Effector CD8-positive, alpha-beta T cell (primary cell): ENCODE measurements around the gene AMY1C.
"Not testable (repeated sequence)": the region's sequence is repeated elsewhere in the genome, so short reads cannot be mapped to it uniquely, and the experiment has no call there.

Experiments used
- DNase-seq: peaks from one replicate; lab custom pipeline; 2025; lab: John Stamatoyannopoulos, UW
- total RNA-seq, 4 experiments: gene quantifications; one replicate each; lab custom pipeline; 2026; lab: John Stamatoyannopoulos, UW

Gene AMY1C
- 0 reads per million in 4 experiments for total RNA-seq

DNA sequence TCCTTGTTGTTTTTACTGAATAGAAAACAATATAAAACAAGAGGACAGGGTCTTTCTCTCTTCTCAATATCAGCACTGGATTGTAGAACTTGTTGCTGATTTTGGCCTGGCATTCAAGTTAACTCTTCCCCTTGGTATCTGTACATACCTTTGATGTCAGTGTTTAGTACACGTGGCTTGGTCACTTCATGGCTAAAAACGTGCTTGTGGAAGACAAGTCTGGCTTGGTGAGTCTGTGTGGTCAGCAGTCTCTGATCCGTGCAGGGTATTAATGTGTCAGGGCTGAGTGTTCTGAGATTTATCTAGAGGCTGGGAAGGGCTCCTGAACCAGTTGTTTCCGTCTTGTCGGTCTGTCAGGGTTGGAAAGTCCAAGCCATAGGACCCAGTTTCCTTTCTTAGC is at the start of gene AMY1C:
AMY1C (plus strand) TSS at position 301 of the 400 bp plus-strand sequence. CDS start 572 bp downstream, outside the sequence.
- not testable (repeated sequence) for DNase-seq

DNA sequence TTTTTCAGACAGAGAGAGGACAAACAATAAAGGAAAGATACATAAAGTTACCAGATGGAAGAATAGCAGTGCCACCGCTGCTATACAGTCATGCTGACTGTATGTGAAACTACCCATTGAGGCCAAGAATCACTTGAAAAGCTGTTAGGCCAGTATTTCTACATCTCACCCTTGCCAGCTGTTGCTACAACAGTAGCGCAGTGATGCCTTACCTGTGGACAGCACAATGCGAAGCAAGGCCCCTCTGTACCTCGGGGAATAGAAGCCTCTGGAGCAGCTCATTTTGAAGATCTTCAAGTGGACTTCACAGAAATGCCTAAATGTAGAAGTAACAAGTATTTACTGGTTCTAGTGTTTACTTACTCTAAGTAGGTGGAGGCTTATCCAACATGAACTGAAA is 49.0 kb upstream of the AMY1C start:
- not testable (repeated sequence) for DNase-seq

DNA sequence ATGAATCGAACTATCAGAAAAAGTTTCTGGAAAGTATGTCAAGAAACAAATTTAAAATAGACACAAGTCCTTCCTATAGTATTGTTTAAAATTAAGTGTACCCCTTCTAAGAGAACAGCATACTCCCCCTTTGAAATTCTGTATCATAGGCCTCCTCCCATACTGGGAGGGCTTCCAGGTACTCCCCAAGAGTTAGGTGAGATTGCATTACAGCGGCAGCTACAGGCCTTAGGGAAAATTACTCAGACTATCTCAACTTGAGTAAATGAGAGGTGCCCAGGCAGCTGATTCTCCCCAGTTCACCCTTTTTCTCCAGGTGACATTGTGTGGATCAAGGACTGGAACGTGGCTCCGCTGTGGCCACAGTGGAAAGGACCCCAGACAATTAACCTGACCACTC is 48.4 kb upstream of the AMY1C start:
- not testable (repeated sequence) for DNase-seq

DNA sequence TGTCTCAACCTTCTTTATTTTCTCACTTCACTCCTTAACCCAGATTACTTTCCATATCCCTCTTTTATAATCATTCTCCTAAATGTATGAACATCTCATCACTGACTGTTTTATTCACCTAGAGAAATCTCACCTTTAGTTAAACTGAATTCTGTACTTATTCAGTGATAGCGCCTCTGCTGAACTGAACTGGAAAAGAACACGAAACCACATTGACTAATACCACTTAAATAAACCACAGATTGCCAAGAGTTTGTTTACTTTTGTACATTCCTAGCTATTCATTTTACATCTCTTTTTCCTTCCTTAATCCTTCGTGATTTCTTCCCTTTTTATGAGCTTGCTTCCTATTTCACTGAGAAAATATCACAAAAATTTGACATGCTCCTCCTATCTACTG is 42.0 kb upstream of the AMY1C start:
- DNase-seq: not testable (repeated sequence)

DNA sequence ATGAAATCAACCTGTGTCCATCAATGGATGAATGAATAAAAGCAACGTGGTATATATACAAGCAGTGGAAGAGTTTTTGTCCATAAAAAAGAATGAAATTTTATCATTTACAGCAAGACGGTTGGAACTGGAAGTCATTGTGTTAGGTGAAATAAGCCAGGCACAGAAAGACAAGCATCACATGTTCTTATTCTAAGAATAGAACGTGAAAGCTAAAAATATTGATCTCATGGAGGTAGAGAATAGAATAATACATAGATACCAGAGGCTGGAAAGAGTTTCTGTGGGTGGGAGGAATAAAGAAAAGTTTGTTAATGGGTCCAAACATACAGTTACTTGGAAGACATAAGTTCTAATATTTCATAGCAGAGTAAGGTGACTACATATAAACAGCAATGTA is 39.3 kb upstream of the AMY1C start:
- not testable (repeated sequence) for DNase-seq

DNA sequence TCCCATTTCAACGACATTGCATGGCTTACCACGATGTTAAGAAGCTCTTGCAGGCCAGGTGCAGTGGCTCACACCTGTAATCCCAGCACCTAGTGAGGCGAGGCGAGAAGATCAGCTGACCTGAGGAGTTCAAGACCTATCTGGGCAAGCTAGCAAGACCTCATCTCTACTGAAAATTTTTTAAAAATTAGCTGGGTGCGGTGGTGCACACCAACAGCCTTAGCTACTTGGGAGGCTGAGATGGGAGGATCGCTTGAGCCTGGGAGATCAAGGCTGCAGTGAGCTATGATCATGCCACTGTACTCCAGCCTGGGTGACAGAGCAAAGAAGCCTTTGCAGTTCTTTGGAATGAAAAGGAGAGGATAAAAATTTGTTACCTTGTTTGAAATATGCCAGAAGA is 32.3 kb upstream of the AMY1C start:
- not testable (repeated sequence) for DNase-seq

DNA sequence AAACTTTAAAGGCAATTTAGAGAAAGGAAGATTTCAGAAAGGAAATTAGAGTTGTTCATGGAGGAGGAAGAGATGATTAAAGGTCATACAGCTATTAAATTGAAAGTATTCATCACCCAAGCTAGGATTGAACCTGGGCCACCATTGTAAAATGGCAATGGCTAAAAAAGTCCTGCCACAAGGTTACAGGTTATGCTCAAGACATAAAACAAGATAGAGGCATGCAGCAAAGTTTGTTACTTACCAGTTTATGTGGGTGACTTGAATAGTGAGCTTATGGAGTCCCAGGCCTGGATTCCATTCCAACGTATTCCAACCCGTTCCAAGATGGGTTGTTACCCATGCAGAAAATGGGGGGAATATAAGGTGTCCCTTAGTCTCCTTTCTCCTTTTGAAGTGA is 28.2 kb upstream of the AMY1C start:
- not testable (repeated sequence) for DNase-seq

DNA sequence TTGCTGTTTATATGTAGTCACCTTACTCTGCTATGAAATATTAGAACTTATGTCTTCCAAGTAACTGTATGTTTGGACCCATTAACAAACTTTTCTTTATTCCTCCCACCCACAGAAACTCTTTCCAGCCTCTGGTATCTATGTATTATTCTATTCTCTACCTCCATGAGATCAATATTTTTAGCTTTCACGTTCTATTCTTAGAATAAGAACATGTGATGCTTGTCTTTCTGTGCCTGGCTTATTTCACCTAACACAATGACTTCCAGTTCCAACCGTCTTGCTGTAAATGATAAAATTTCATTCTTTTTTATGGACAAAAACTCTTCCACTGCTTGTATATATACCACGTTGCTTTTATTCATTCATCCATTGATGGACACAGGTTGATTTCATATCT is 14.4 kb upstream of the AMY1C start:
- not testable (repeated sequence) for DNase-seq

DNA sequence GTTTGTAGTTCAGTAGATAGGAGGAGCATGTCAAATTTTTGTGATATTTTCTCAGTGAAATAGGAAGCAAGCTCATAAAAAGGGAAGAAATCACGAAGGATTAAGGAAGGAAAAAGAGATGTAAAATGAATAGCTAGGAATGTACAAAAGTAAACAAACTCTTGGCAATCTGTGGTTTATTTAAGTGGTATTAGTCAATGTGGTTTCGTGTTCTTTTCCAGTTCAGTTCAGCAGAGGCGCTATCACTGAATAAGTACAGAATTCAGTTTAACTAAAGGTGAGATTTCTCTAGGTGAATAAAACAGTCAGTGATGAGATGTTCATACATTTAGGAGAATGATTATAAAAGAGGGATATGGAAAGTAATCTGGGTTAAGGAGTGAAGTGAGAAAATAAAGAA is 11.7 kb upstream of the AMY1C start:
- not testable (repeated sequence) for DNase-seq

DNA sequence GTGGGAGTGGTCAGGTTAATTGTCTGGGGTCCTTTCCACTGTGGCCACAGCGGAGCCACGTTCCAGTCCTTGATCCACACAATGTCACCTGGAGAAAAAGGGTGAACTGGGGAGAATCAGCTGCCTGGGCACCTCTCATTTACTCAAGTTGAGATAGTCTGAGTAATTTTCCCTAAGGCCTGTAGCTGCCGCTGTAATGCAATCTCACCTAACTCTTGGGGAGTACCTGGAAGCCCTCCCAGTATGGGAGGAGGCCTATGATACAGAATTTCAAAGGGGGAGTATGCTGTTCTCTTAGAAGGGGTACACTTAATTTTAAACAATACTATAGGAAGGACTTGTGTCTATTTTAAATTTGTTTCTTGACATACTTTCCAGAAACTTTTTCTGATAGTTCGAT is 5.2 kb upstream of the AMY1C start:
- DNase-seq: not testable (repeated sequence)

DNA sequence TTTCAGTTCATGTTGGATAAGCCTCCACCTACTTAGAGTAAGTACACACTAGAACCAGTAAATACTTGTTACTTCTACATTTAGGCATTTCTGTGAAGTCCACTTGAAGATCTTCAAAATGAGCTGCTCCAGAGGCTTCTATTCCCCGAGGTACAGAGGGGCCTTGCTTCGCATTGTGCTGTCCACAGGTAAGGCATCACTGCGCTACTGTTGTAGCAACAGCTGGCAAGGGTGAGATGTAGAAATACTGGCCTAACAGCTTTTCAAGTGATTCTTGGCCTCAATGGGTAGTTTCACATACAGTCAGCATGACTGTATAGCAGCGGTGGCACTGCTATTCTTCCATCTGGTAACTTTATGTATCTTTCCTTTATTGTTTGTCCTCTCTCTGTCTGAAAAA is 4.7 kb upstream of the AMY1C start:
- not testable (repeated sequence) for DNase-seq

DNA sequence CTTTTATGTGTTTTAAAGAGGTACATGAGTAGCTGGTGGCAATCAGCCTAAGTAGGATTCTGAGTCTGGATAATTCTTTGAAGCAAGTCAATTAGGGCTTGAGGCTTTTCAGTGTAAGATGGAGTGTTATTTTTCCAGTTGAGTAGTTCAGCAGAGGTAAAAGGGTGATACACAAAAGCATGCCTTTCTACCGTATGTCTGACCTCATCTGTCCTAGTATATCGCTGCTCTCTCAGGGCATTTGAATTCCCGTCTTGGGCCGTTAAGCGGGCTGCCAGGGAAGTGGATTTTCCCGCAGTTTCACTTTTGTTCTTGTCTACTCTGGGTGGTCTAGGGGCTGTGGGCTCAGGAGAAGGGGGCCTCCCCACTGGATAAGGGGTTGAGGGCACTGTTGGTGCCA is 1.4 kb upstream of the AMY1C start:
- DNase-seq: not testable (repeated sequence)

DNA sequence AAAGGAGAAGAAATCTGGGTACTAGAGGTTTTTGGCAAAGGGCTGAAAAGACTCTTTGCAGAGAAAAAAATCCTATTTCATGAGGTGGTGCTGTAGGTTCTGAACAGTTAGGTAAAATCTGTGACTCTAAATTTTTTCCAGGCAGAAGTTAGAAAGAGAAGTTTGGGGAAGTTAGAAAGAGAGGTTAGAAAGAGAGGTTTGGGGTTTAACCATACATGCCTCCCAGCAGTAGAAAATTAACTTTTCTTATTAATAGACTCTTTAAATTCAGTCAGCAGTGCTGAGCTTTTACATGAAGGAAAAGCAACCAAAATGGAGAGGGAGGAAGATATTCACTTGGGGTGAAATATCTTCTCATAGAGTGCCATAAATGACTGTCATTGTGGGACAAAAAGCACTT is 12.2 kb downstream of the AMY1C start:
- no peak for DNase-seq

DNA sequence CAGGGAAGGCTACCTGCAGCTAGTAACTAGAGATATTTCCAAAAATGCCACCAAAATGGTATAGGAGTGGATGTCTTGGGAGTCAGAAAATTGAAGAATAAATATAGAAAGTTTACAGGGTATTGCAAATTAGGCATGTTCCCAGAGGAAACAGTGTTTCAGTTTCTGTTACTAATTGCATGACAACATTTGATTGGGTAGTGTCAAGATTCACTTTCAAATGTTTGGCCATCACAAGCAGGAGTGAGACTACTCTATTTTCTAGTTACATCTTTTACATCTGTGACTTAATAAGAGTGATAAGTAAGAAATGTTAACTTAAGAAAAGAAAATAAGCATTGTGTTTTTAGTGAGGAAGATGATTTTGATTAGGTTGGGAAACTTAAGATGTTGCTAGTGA is 30.2 kb downstream of the AMY1C start:
- no peak for DNase-seq

DNA sequence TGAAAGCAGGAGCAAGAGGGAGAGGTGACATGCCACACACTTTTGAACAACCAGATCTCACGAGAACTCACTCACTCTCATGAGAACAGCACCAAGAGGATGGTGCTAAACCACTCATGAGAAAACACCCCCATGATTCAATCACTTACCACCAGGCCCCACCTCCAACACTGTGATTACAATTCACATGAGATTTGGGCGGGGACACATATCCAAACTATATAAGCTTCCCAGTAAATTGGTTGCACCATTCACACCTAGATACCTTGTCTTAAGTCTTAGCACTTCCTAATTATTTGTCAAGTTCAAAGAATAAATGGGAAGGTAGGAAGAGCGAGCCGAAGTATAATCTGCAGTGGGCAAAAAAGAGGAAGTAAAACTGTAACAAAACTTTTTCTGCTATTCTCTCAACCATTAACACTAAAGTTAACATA is 34.3 kb downstream of the AMY1C start:
- DNase-seq: no peak

DNA sequence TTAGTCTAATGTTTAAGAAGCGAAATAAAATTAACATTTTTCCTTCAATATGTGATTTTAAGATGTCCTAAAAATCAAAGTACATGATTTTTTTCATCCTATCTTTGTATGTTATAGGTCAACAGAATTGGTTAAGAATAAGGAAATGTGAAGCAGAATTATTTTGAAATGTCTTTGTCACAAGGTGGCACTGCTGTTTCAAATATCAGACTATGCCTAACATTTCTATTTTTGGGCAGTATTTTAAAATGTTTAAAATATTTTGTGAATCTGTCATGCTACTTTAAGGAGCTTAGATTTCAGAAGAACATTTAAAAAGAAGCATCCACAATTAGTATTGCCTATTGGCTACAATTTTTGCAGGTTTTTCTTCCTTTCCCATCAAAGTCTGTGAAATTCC is 38.7 kb downstream of the AMY1C start:
- DNase-seq: no peak

DNA sequence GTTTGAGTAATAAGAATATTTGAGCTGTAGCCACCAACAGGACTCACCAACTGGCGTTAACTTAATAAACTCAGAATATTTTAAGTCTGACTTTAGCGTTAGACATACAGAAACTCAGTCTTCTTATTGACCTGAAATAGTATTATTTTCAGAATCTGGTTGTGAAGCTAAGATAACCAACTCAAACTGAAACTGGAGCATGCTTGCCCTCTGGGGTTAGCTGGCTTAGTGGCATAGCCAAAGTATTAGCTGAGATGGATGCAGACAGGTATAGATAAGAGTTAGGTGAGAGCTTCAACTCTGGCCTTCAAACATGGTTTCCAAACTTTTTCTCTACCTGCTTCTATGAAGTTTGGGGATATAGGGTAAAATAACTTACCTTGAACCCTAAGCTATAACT is 40.5 kb downstream of the AMY1C start:
- no peak for DNase-seq
